Caco-2 (cell line): Measurements from ENCODE around the gene KRT73. TPM values are rescaled to one million over a fixed set of nuclear protein-coding genes. Genes with fewer than 3 reads are reported as not detected.

Source experiments
- BruUV-seq: library from RNA; stranded (reverse); fragments of 400-500 nt; replicated peaks from 2 replicates; lab custom pipeline; 2021; lab: Mats Ljungman, UMichigan
- CTCF ChIA-PET: fragments of 300-600 bp; sonication (Branson Sonifier 250); formaldehyde crosslinking; loops from one replicate; lab custom pipeline; 2022; ENCODE audit warnings: antibody characterized with exemption; lab: Charles Lee
- POLR2A ChIA-PET: fragments of 300-600 bp; sonication (Branson Sonifier 250); formaldehyde crosslinking; loops from one replicate; lab custom pipeline; 2022; ENCODE audit warnings: antibody characterized with exemption; lab: Charles Lee
- DNase-seq, 2 experiments: peaks; one replicate each; pipeline versions ENCODE4 v3.0.0 to v3.0.0-alpha.2; 2020 to 2022
- H3K27me3 ChIP-seq: replicated peaks from 2 replicates; pipeline ENCODE4 v1.6.0; 2011; ENCODE audit warnings: low read length; ENCODE audit not compliant: control insufficient read depth, insufficient read depth
- H3K36me3 ChIP-seq: 2 replicates; pipeline ENCODE4 v1.5.1; 2011; ENCODE audit warnings: low read length; ENCODE audit not compliant: control insufficient read depth, insufficient read depth
- H3K4me1 ChIP-seq: fragments of 250-450 bp; sonication (Bioruptor Pico); 2 replicates; pipeline ENCODE4 v1.5.1; 2020; ENCODE audit warnings: mild to moderate bottlenecking
- H3K4me3 ChIP-seq: 2 replicates; pipeline ENCODE4 v1.5.1; 2011; ENCODE audit warnings: low read depth, mild to moderate bottlenecking, control low read depth, low read length
- H3K9me3 ChIP-seq: fragments of 250-450 bp; sonication (Bioruptor Pico); 2 replicates; pipeline ENCODE4 v1.5.1; 2020; ENCODE audit warnings: mild to moderate bottlenecking, moderate library complexity
- H3K27ac Mint-ChIP-seq: one replicate; pipeline ENCODE4 v1.8.0; 2022; ENCODE audit warnings: mixed read lengths; ENCODE audit not compliant: unreplicated experiment
- H3K27me3 Mint-ChIP-seq: one replicate; pipeline ENCODE4 v1.8.0; 2022; ENCODE audit warnings: mixed read lengths; ENCODE audit not compliant: insufficient read depth, unreplicated experiment
- H3K36me3 Mint-ChIP-seq: one replicate; pipeline ENCODE4 v1.8.0; 2022; ENCODE audit warnings: mild to moderate bottlenecking, mixed read lengths; ENCODE audit not compliant: insufficient read depth, unreplicated experiment
- H3K4me1 Mint-ChIP-seq: one replicate; pipeline ENCODE4 v1.8.0; 2022; ENCODE audit warnings: low read depth, mixed read lengths; ENCODE audit not compliant: unreplicated experiment
- H3K4me3 Mint-ChIP-seq: one replicate; pipeline ENCODE4 v1.8.0; 2022; ENCODE audit warnings: mild to moderate bottlenecking, moderate library complexity, mixed read lengths; ENCODE audit not compliant: unreplicated experiment
- H3K9me3 Mint-ChIP-seq: one replicate; pipeline ENCODE4 v1.8.0; 2022; ENCODE audit warnings: mixed read lengths; ENCODE audit not compliant: unreplicated experiment
- CTCF ChIP-seq, 2 experiments: fragments of 200-600 bp in 1 of 2; IDR thresholded peaks; 1 replicate in 1 of 2; 2 replicates in 1 of 2; pipeline versions ENCODE4 v1.5.1 to v1.8.0; 2011 to 2022; ENCODE audit warnings: antibody characterized with exemption in 1 of 2, control low read depth in 1 of 2, inconsistent platforms in 1 of 2, low read depth in 1 of 2, low read length in 1 of 2, mild to moderate bottlenecking in 1 of 2, moderate library complexity in 1 of 2; ENCODE audit not compliant: insufficient read depth in 1 of 2, severe bottlenecking in 1 of 2, unreplicated experiment in 1 of 2
- intact Hi-C: fragments of 100-400 bp; cut with micrococcal nuclease; formaldehyde crosslinking; loops from one replicate; pipeline ENCODE4 v1.10.0; 2022; ENCODE audit not compliant: unreplicated experiment
- total RNA-seq: library from RNA; stranded (reverse); gene quantifications from 2 replicates; pipeline ENCODE4 v1.2.3, GENCODE V29; 2022

Gene KRT73
- total RNA-seq, 1 experiment from 2014 or later: not detected

GRCh38 chr12:52613384-52614030, 4.9 kb downstream of the KRT73 start:
- ChIA-PET CTCF (no interaction called here), POLR2A (no interaction called here)
- Mint-ChIP-seq H3K27me3 (peaks cover 19% of the 10 kb centered on the region), H3K9me3 (no peaks in the 10 kb centered on the region), H3K36me3 (no peaks in the 10 kb centered on the region), H3K27ac (no peak overlapping the region), H3K4me3 (no peak overlapping the region), H3K4me1 (no peaks in the 10 kb centered on the region)
- DNase-seq: no peak
- BruUV-seq: no TSS peak
- Histone ChIP-seq H3K4me1 (no peaks in the 10 kb centered on the region), H3K36me3 (no peaks in the 10 kb centered on the region), H3K27me3 (no peaks in the 10 kb centered on the region; the same call in 1 of the 2 replicates), H3K9me3 (no peaks in the 10 kb centered on the region), H3K4me3 (no peak overlapping the region)
- TF ChIP-seq CTCF (IDR thresholded peaks at IDR 0.05; ENCODE audit: insufficient read depth in 1 of 2, low read depth in 1 of 2, low read length in 1 of 2, severe bottlenecking in 1 of 2, unreplicated experiment in 1 of 2): no peak
- intact Hi-C loops: no loop called here

- ChIA-PET CTCF (no interaction called here), POLR2A (no interaction called here)
- H3K36me3 Mint-ChIP-seq: no peaks in the 10 kb centered on the region
- Histone ChIP-seq H3K4me1 (no peaks in the 10 kb centered on the region), H3K27me3 (no peaks in the 10 kb centered on the region; the same call in 1 of the 2 replicates), H3K9me3 (no peaks in the 10 kb centered on the region), H3K4me3 (no peak overlapping the region), H3K36me3 (no peaks in the 10 kb centered on the region)
- no peak for DNase-seq
- BruUV-seq: no TSS peak
- no peak overlapping the region for H3K27ac Mint-ChIP-seq
- no peak for TF ChIP-seq CTCF (IDR thresholded peaks at IDR 0.05; ENCODE audit: insufficient read depth in 1 of 2, low read depth in 1 of 2, low read length in 1 of 2, severe bottlenecking in 1 of 2, unreplicated experiment in 1 of 2)
- H3K4me3 Mint-ChIP-seq: no peak overlapping the region
- peaks cover 22% of the 10 kb centered on the region for H3K27me3 Mint-ChIP-seq
- intact Hi-C loops: no loop called here
- no peaks in the 10 kb centered on the region for H3K4me1 Mint-ChIP-seq
- no peaks in the 10 kb centered on the region for H3K9me3 Mint-ChIP-seq
These were observed 5.7 kb downstream of the KRT73 start for GRCh38 chr12:52612431-52613383.

DNA sequence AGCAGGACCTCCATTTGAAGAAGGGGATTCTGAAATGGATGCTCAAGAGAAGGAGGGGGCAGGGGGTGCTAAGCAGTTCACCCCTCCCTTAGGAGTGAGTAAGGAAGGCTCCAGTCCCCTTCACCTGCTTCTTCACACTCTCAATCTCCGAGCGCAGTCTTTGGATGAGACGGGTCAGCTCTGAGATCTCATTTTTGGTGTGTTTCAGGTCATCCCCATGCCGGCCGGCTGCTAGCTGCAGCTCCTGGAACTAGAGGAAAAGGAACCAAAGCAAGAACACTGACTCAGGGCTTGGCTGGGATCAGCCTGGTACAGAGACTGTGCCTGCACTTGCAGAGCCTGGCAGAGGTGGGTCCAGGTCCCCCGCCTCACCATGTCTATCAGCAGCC, 7.3 kb downstream of the KRT73 start:
- no peak for DNase-seq
- H3K4me1 Mint-ChIP-seq: no peaks in the 10 kb centered on the region
- peaks cover under 1% of the 10 kb centered on the region for H3K36me3 Mint-ChIP-seq
- no peaks in the 10 kb centered on the region for H3K4me1 ChIP-seq
- no peaks in the 10 kb centered on the region for H3K36me3 ChIP-seq
- no peaks in the 10 kb centered on the region for H3K9me3 Mint-ChIP-seq
- H3K4me3 ChIP-seq: no peak overlapping the region
- intact Hi-C loops: no loop called here
- peaks cover 18% of the 10 kb centered on the region for H3K27me3 Mint-ChIP-seq
- H3K27ac Mint-ChIP-seq: no peak overlapping the region
- POLR2A ChIA-PET: no interaction called here
- H3K27me3 ChIP-seq: no peaks in the 10 kb centered on the region; the same call in 1 of the 2 replicates
- no TSS peak for BruUV-seq
- no peaks in the 10 kb centered on the region for H3K9me3 ChIP-seq
- no peak for TF ChIP-seq CTCF (IDR thresholded peaks at IDR 0.05; ENCODE audit: insufficient read depth in 1 of 2, low read depth in 1 of 2, low read length in 1 of 2, severe bottlenecking in 1 of 2, unreplicated experiment in 1 of 2)
- H3K4me3 Mint-ChIP-seq: no peak overlapping the region
- CTCF ChIA-PET: interaction anchor here (0.9 kb wide), 1 partner anchor 97 kb away, joined by 3 read pairs; no protein-coding TSS in a partner anchor
